Uterus (tissue), 4 donors: ENCODE data around the gene FPGT. TPM values are rescaled to one million over a fixed set of nuclear protein-coding genes. Genes with fewer than 3 reads are reported as not detected.
A peak's percentile ranks its signal among the peaks of the same experiment; 100 is the strongest.

Source experiments
- DNase-seq, 2 donors: peaks; one replicate each; pipeline ENCODE4 v3.0.0-alpha.2; 2019 to 2020
- H3K27ac ChIP-seq, 2 donors: fragments of 200-600 bp; sonication (generic); 1 replicate in 1 of 2; 2 replicates in 1 of 2; pipeline ENCODE4 v1.5.1; 2016 to 2018
- H3K27me3 ChIP-seq, 2 donors: fragments of 200-600 bp; sonication (generic); one replicate each; pipeline ENCODE4 v1.5.1; 2018 to 2019; ENCODE audit warnings: control low read depth in 1 of 2
- H3K36me3 ChIP-seq, 2 donors: fragments of 200-600 bp; sonication (generic); one replicate each; pipeline ENCODE4 v1.5.1; 2019; ENCODE audit warnings: control low read depth in 1 of 2
- H3K4me1 ChIP-seq, 2 donors: fragments of 200-600 bp; sonication (generic); one replicate each; pipeline ENCODE4 v1.5.1; 2018 to 2019; ENCODE audit warnings: control low read depth in 1 of 2
- H3K4me3 ChIP-seq, 2 donors: fragments of 200-600 bp; sonication (generic); 1 replicate in 1 of 2; 2 replicates in 1 of 2; pipeline ENCODE4 v1.5.1; 2018 to 2019; ENCODE audit warnings: mild to moderate bottlenecking in 1 of 2
- H3K9me3 ChIP-seq, 2 donors: fragments of 200-600 bp; sonication (generic); one replicate each; pipeline ENCODE4 v1.5.1; 2019; ENCODE audit warnings: control low read depth in 1 of 2
- CTCF ChIP-seq, 4 experiments: fragments of 200-600 bp in 2 of 4; fragments of 450-650 bp in 2 of 4; sonication (generic) in 2 of 4; IDR thresholded peaks; one replicate each; pipeline ENCODE4 v1.5.1; 2016 to 2019; ENCODE audit warnings: antibody characterized with exemption in 4 of 4, mild to moderate bottlenecking in 2 of 4, moderate library complexity in 1 of 4
- POLR2A ChIP-seq, 2 donors: fragments of 450-650 bp; IDR thresholded peaks; one replicate each; pipeline ENCODE4 v1.6.1; 2016; ENCODE audit warnings: antibody characterized with exemption in 2 of 2, mild to moderate bottlenecking in 1 of 2, moderate library complexity in 1 of 2
- intact Hi-C: fragments of 100-400 bp; cut with DNase I; formaldehyde crosslinking; loops from one replicate; pipeline ENCODE4 v1.15.1; 2023; ENCODE audit warnings: low total_unique reads
- total RNA-seq, 4 donors: library from RNA; depleted of rRNA in 3 of 4; stranded (reverse); fragments of >200 nt in 3 of 4; gene quantifications; one replicate each; pipeline versions ENCODE4 v1.1.0 to v1.2.4, GENCODE V29; 2014 to 2023
- donor health status: DM: yes; HTN: yes; CAD: no.

FPGT gene
- total RNA-seq, 4 donors from 2014 or later = 16.1 to 55.0 (median 17.7) TPM

GRCh38 chr1:74180490-74180889 is 17.6 kb upstream of the FPGT start:
- H3K27me3 ChIP-seq = no peaks in the 10 kb centered on the region
- intact Hi-C loops = no loop called here
- no peak overlapping the region for H3K27ac ChIP-seq
- H3K9me3 ChIP-seq = no peaks in the 10 kb centered on the region
- H3K36me3 ChIP-seq = no peaks in the 10 kb centered on the region
- TF ChIP-seq CTCF (IDR thresholded peaks at IDR 0.05) (no peak), POLR2A (IDR thresholded peaks at IDR 0.05) (no peak)
- no peaks in the 10 kb centered on the region for H3K4me1 ChIP-seq
- no peak overlapping the region for H3K4me3 ChIP-seq
- no peak for DNase-seq

GRCh38 chr1:74193908-74194307 is 4.1 kb upstream of the FPGT start:
- TF ChIP-seq POLR2A (IDR thresholded peaks at IDR 0.05) (no peak), CTCF (IDR thresholded peaks at IDR 0.05) (no peak)
- Histone ChIP-seq H3K4me3 (no peak overlapping the region), H3K4me1 (no peaks in the 10 kb centered on the region), H3K36me3 (peaks cover 0 to 4% of the 10 kb centered on the region in 2 donors), H3K9me3 (no peaks in the 10 kb centered on the region), H3K27ac (no peak overlapping the region), H3K27me3 (no peaks in the 10 kb centered on the region)
- intact Hi-C loops = no loop called here
- no peak for DNase-seq

- intact Hi-C loops = no loop called here
- peaks cover 0 to 4% of the 10 kb centered on the region in 2 donors for H3K36me3 ChIP-seq
- peaks cover 0 to 4% of the 10 kb centered on the region in 2 donors for H3K4me1 ChIP-seq
- no peak for DNase-seq
- H3K27me3 ChIP-seq = no peaks in the 10 kb centered on the region
- no peak overlapping the region for H3K27ac ChIP-seq
- H3K4me3 ChIP-seq = no peak overlapping the region
- no peaks in the 10 kb centered on the region for H3K9me3 ChIP-seq
- TF ChIP-seq CTCF (IDR thresholded peaks at IDR 0.05) (no peak), POLR2A (IDR thresholded peaks at IDR 0.05) (no peak)
Observed at GRCh38 chr1:74195339-74195738, 2.7 kb upstream of the FPGT start.

- Histone ChIP-seq H3K4me1 (peaks cover 0 to 4% of the 10 kb centered on the region in 2 donors), H3K36me3 (peaks cover 0 to 4% of the 10 kb centered on the region in 2 donors), H3K4me3 (peak overlapping the region; percentile 76), H3K9me3 (no peaks in the 10 kb centered on the region), H3K27me3 (no peaks in the 10 kb centered on the region), H3K27ac (peak overlapping the region in 1 of 2 donors; percentile 83)
- TF ChIP-seq CTCF (IDR thresholded peaks at IDR 0.05) = no peak
- TF ChIP-seq POLR2A (IDR thresholded peaks at IDR 0.05) = no peak
- intact Hi-C loops = no loop called here
- DNase-seq = no peak
Observed at GRCh38 chr1:74197255-74197654, 787 bp upstream of the FPGT start.

- H3K36me3 ChIP-seq = no peaks in the 10 kb centered on the region
- H3K9me3 ChIP-seq = no peaks in the 10 kb centered on the region
- H3K4me3 ChIP-seq = no peak overlapping the region
- no peak for DNase-seq
- no peak overlapping the region for H3K27ac ChIP-seq
- no peaks in the 10 kb centered on the region for H3K27me3 ChIP-seq
- intact Hi-C loops = no loop called here
- no peak for TF ChIP-seq CTCF (IDR thresholded peaks at IDR 0.05)
- no peak for TF ChIP-seq POLR2A (IDR thresholded peaks at IDR 0.05)
- H3K4me1 ChIP-seq = peaks cover 0 to 4% of the 10 kb centered on the region in 2 donors
Observed at GRCh38 chr1:74199504-74199903, 1.5 kb downstream of the FPGT start.
